Heart left ventricle (tissue), 13 donors: ENCODE results near the gene CYB5B.

Experiments
- CTCF ChIP-seq, 12 donors: fragments of 200-600 bp; sonication (generic) in 4 of 12; IDR thresholded peaks; one replicate each; pipeline versions ENCODE4 v1.5.0 to v1.8.0; 2018 to 2022; ENCODE audit warnings: antibody characterized with exemption in 12 of 12, mild to moderate bottlenecking in 5 of 12
- POLR2A ChIP-seq, 2 donors: fragments of 450-650 bp; IDR thresholded peaks; one replicate each; pipeline ENCODE4 v1.6.1; 2017; ENCODE audit warnings: antibody characterized with exemption in 2 of 2, mild to moderate bottlenecking in 2 of 2, moderate library complexity in 2 of 2
- donor health status: ischemic (EF 13 %, LVEDD 7.1; RV severe dilation, severe dysfunction).
- donor health status: DM: no; HTN: yes; CAD: no.
- donor health status: DM: no; HTN: no; CAD: no.
- donor health status: ischemic (EF 25% LVEDD 6.9; RV normal size, moderate dysfunction).
- donor health status: ischemic (EF 25% LVEDD 5.7; RV mildly dilated, moderate dysfunction).
- donor health status: ischemic (EF 35%, LVEDD 5.7; RV mildly dilated, moderate dysfunction).
- donor health status: nonischemic (EF 11% LVEDD 7.7; RV severe dilation, severe dysfunction).
- donor health status: DM: yes; HTN: yes; CAD: no.
- donor health status: PGD.
- donor health status: ischemic (EF 29% LVEDD 5.4; RV normal size, mild dysfunction).
- donor health status: nonischemic (EF 23%, LVEDD 6.1; RV moderate dilation, normal function).

GRCh38 chr16:69443927-69444631, 19.7 kb downstream of the CYB5B start:
- TF ChIP-seq CTCF (IDR thresholded peaks at IDR 0.05) (no peak), POLR2A (IDR thresholded peaks at IDR 0.05) (no peak)
